Lower leg skin (tissue), 3 donors: ENCODE measurements around the gene CPEB3.

ENCODE experiments used
- POLR2A ChIP-seq, 2 donors: fragments of 450-650 bp; IDR thresholded peaks; one replicate each; pipeline ENCODE4 v1.6.1; 2016 to 2017; ENCODE audit warnings: antibody characterized with exemption in 2 of 2, mild to moderate bottlenecking in 1 of 2, moderate library complexity in 1 of 2
- TF ChIP-seq, protein P1 (sequence below), 3 donors: fragments of 450-650 bp; IDR thresholded peaks; one replicate each; pipeline ENCODE4 v1.5.1; 2016; ENCODE audit warnings: antibody characterized with exemption in 3 of 3, mild to moderate bottlenecking in 3 of 3, moderate library complexity in 2 of 3

DNA sequence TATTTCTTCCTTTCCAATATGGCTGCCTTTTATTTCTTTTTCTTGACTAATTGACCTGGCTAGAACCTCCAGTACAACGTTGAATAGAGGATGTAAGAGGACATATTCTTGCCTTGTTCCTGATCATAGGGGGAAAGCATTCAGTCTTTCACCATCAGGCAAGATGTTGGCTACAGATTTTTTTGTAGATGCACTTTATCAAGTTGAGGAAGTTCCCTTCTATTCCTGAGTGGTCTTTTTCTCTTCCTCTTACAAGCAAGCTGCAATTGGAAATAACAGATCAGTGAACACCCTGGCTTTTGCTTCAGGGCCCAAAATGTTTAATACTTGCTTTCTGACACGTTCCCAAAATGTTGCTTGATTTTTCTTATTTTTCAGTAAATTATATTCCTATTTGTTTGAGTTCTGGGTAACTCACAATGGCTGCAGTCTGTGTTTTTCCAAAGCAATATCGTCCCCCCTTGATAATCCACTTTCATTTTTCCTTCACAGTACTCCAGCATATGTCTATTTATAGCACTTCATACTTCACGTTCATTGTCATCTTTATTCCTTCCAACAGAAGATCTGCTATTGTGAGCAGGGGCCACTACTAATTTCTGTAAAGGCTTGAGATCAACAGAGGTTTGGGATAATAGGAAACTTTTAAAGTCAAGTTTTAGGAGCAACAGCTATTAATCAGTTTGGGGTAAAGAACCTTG, 11.7 kb downstream of the CPEB3 start:
- TF ChIP-seq, protein P1, sequence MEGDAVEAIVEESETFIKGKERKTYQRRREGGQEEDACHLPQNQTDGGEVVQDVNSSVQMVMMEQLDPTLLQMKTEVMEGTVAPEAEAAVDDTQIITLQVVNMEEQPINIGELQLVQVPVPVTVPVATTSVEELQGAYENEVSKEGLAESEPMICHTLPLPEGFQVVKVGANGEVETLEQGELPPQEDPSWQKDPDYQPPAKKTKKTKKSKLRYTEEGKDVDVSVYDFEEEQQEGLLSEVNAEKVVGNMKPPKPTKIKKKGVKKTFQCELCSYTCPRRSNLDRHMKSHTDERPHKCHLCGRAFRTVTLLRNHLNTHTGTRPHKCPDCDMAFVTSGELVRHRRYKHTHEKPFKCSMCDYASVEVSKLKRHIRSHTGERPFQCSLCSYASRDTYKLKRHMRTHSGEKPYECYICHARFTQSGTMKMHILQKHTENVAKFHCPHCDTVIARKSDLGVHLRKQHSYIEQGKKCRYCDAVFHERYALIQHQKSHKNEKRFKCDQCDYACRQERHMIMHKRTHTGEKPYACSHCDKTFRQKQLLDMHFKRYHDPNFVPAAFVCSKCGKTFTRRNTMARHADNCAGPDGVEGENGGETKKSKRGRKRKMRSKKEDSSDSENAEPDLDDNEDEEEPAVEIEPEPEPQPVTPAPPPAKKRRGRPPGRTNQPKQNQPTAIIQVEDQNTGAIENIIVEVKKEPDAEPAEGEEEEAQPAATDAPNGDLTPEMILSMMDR (IDR thresholded peaks at IDR 0.05), result no peak
- no peak for TF ChIP-seq POLR2A (IDR thresholded peaks at IDR 0.05)
